SK-N-MC (cell line): ENCODE data around the gene ELMO1.

Experiments
- DNase-seq: peaks from one replicate; pipeline ENCODE4 v3.0.0-alpha.2; 2011; ENCODE audit warnings: low read depth, low spot score
- H3K27ac ChIP-seq: fragments of 200-600 bp; sonication (generic); 2 replicates; pipeline ENCODE4 v1.5.1; 2016; ENCODE audit warnings: mixed run types
- H3K36me3 ChIP-seq: fragments of 200-600 bp; sonication (generic); 2 replicates; pipeline ENCODE4 v1.6.1; 2017; ENCODE audit warnings: antibody characterized with exemption, low read length, mixed read lengths; ENCODE audit not compliant: insufficient read depth
- H3K4me3 ChIP-seq: fragments of 200-600 bp; sonication (generic); 2 replicates; pipeline ENCODE4 v1.5.1; 2016
- H3K9ac ChIP-seq: fragments of 200-600 bp; sonication (generic); 2 replicates; pipeline ENCODE4 v1.8.0; 2017; ENCODE audit warnings: mixed run types, mixed read lengths; ENCODE audit not compliant: insufficient read length
- H3K9me3 ChIP-seq: fragments of 200-600 bp; sonication (generic); 2 replicates; pipeline ENCODE4 v1.6.1; 2017; ENCODE audit warnings: low read depth, mild to moderate bottlenecking, antibody characterized with exemption, low read length, moderate library complexity, mixed read lengths
- EZH2 ChIP-seq: fragments of 200-600 bp; sonication (generic); IDR thresholded peaks from one replicate; pipeline ENCODE4 v1.6.1; 2017; ENCODE audit warnings: antibody characterized with exemption
- FOXP2 ChIP-seq: optimal IDR thresholded peaks from 2 replicates; pipeline ENCODE3; 2011; ENCODE audit warnings: mild to moderate bottlenecking, moderate library complexity; ENCODE audit not compliant: insufficient read depth; ENCODE audit errors: extremely low read length, control extremely low read depth
- POLR2AphosphoS5 ChIP-seq: IDR thresholded peaks from 2 replicates; pipeline ENCODE4 v1.6.1; 2012; ENCODE audit warnings: mild to moderate bottlenecking, low read depth, low read length, borderline replicate concordance

ELMO1 gene

DNA sequence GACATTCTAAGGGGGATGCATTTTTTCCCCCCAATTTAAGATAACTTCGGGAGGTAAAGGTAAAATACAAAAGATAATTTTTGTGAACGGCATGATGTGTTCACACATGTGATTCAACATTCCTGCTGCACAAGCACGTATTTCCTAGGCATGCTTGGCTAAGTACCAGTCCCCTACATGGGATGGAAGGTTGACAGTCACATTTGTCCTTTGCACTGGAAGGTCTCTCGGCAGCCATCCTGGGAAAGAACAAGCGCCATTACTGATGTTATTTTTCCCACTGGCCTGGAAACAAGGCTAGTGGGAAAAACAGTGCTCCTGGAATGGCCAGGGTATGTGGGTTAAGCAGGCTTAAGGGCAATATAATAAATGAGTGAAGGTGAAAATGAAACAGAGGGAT is 448.2 kb downstream of the ELMO1 start:
- Histone ChIP-seq H3K27ac (no peak overlapping the region), H3K36me3 (no peaks in the 10 kb centered on the region), H3K9me3 (no peaks in the 10 kb centered on the region), H3K4me3 (no peak overlapping the region), H3K9ac (no peak overlapping the region)
- no peak for TF ChIP-seq FOXP2
- no peak for TF ChIP-seq POLR2AphosphoS5
- no peak for TF ChIP-seq EZH2
- no peak for DNase-seq

DNA sequence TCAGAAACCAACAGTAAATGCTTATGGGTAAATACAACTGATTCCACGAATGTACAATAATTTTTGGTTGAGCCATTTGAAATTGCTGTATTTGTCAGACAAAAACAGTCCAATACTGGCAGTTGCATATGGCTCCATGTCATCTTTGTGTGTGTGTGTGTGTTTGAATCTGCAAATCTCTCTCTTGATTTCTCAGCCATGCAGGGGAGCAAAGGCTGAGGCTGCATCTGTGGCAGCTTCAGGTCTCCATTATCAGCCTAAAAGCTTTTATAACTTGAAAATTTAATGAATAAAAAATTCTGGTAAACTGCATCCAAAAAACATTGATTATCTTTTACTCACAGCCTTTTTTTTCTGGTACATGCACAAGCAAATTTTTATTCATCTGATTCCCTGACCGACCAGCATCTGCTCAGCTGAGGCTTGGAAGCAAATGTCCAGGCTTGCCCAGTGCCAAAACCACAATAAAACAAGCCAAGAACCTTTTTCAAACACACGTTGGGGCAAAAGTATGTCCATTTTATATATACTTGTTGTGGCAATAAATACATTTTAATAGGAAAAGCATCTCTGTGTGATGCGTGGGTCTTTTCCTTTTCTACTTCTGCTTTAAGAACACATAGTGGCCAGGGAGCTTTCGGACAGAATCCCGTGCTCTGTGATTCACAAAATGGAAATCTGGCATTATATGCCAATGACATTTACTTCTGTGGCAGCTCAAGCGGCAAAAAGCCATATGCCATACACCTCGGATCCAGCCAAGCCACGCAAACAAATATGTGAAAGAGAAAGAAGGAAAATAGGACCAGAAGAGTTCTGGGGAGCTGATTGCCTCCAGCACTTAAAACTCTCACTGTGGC is 448.8 kb downstream of the ELMO1 start:
- H3K9ac ChIP-seq, result no peak overlapping the region
- H3K9me3 ChIP-seq, result no peaks in the 10 kb centered on the region
- no peak for DNase-seq
- H3K4me3 ChIP-seq, result no peak overlapping the region
- no peaks in the 10 kb centered on the region for H3K36me3 ChIP-seq
- TF ChIP-seq EZH2 (no peak), FOXP2 (no peak), POLR2AphosphoS5 (no peak)
- no peak overlapping the region for H3K27ac ChIP-seq

DNA sequence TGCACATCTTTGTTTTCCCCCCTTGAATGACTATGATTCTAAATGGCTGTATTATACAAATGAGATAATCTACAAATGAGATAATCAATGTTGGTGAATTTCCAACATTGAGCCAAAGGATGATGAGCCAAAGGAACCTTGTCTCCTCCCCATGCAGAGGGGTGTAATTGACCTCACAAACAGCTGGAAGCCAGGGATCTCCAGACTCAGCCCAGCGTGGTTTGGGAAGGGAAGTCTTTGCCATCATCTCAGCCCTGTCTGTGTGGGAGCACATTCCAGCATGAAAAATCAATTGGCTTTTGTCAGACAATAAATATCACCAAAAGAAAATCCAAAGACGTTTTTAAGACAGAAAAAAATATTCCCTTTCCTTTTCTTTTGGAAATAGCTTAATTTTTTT is 452.9 kb downstream of the ELMO1 start:
- Histone ChIP-seq H3K27ac (no peak overlapping the region), H3K9me3 (no peaks in the 10 kb centered on the region), H3K9ac (no peak overlapping the region), H3K36me3 (no peaks in the 10 kb centered on the region), H3K4me3 (no peak overlapping the region)
- DNase-seq, result no peak
- TF ChIP-seq POLR2AphosphoS5 (no peak), FOXP2 (no peak)

DNA sequence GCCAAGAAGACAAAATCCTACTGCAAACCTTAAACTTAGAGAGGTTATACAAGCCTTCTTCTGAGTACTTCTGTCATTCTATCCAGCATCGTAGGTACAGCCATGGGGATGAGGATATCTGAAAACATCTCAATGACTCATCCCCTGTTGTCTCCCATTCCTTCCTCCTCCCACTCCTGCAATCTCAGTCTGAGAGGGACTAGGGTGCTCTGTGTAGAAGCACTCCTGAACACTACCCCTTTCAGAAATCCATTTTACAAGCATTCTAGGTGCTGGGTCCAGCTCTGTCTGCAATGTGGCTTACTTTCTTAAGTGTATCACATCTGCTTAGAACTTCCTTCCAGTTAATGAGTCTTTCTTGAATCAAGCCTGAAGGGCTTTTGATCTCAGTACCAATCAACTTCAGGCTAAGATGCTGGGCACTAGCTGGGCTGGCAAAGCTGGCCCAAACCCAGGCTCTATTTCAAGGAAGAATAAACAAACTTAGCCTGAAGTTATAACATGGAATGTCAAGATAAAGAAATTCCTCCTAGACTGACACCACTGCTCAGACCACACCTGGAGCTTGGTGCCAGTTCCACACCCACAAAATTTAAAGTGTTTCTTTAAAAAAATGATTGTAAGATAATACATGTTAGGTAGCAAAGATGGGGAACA is 454.1 kb downstream of the ELMO1 start:
- TF ChIP-seq FOXP2 (no peak), POLR2AphosphoS5 (no peak), EZH2 (no peak)
- Histone ChIP-seq H3K4me3 (no peak overlapping the region), H3K9me3 (no peaks in the 10 kb centered on the region), H3K9ac (no peak overlapping the region), H3K27ac (no peak overlapping the region), H3K36me3 (no peaks in the 10 kb centered on the region)
- no peak for DNase-seq

DNA sequence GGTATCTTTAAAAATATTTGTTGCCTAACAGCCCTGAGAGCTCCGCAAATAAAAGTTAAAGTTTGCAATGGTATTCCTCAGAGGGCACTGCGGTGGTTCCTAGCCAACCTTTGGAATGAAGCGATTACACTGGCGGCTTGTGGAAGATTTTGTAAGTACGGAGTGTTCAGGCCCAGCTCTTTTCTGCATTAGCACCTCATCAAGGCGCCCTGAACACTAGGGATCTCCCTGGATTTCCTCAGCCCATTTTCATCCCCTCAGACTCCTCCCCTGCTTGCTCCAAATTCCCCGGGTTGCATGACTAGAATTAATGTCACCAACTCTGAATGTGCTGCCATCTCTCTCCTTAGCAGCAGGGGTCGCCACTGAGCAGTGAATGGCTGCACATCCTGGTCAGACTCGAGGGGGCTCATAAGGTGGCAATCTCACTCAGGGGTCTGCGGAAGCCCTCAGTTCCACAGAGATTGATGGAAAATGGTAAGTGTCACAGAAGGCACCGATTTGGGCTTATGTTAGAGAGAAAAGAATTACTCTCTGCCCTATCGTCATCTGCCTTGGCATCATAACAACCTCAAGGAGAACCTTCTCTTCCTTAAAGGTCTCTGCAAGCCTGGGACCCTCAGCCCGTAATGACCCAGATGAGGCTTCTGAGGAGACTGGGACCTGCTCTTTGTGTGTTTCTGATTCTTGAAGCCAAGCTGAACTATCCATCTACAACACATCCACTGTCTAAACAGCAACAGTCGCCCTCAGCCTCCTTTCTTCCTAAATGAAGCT is 461.5 kb downstream of the ELMO1 start:
- Histone ChIP-seq H3K9me3 (no peaks in the 10 kb centered on the region), H3K9ac (no peak overlapping the region), H3K36me3 (no peaks in the 10 kb centered on the region), H3K27ac (no peak overlapping the region), H3K4me3 (no peak overlapping the region)
- no peak for DNase-seq
- TF ChIP-seq EZH2, result no peak
- no peak for TF ChIP-seq POLR2AphosphoS5
- no peak for TF ChIP-seq FOXP2

DNA sequence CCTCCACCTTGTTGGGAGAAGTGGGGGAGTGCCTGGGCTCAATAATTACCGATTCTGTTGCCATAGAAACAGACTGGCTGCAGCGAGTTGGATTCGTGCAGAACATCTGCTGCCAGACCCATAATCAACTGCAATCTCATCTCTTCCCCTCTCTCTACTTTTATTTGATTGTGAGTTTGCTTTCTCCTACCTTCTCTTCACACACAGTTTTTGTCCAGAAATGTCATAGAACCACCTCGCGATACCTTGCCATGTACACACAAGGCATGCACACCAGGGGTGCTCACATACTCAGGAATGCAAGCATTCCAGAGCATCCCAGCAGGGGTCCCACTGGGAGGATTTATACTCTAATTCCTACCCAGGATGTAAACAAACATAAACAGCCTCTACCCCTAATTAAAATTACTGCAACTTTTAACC is 462.1 kb downstream of the ELMO1 start:
- no peak overlapping the region for H3K4me3 ChIP-seq
- H3K9me3 ChIP-seq, result no peaks in the 10 kb centered on the region
- no peak for DNase-seq
- H3K9ac ChIP-seq, result no peak overlapping the region
- no peak overlapping the region for H3K27ac ChIP-seq
- TF ChIP-seq EZH2, result no peak
- H3K36me3 ChIP-seq, result no peaks in the 10 kb centered on the region

DNA sequence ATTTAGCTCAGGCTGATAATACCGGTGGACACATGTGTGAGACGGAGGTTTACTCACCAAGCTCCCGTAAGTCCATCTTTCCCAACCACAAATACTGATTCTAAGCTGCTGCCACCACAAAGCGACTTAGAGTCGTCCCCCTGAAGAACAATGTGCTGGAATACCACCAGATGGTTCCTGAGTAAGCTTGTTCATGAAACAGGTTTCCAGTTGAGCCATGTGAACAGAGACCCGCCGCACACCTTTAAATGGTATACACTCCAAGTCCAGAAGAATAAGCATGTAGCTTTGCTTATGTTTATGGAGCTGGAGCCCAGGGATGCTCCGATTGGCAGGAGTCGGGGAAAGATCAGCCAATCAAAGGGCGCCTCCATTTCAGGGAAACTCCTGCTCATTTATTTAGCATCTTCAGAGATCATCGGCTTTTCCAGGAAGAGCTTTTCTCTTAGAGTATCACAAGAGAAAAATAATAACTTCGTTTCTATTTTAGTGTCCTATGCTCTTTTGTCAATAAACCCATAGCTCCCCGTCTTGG is 462.7 kb downstream of the ELMO1 start:
- Histone ChIP-seq H3K36me3 (no peaks in the 10 kb centered on the region), H3K9ac (no peak overlapping the region), H3K4me3 (no peak overlapping the region), H3K9me3 (no peaks in the 10 kb centered on the region), H3K27ac (no peak overlapping the region)
- TF ChIP-seq EZH2 (no peak), POLR2AphosphoS5 (no peak), FOXP2 (no peak)
- no peak for DNase-seq

DNA sequence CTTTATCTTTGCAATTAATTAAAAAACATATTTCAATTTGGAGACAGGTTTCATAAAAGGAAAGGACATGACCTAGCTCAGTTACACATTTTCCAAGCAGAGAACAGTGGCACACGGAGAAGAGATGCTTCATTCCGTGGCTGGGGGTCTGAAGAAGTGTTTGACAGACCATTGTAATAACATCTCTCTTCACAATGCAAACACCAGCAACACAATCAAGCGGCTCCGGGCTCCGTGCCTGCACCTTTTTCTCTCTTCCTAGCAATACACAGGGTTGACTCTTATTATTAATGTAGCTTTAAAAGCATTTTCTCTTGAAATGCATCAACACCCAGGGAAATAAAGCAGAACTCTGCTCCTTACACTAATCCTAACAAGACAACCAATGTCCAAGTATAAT is 463.3 kb downstream of the ELMO1 start:
- TF ChIP-seq EZH2 (no peak), FOXP2 (no peak), POLR2AphosphoS5 (no peak)
- Histone ChIP-seq H3K4me3 (no peak overlapping the region), H3K9me3 (no peaks in the 10 kb centered on the region), H3K27ac (no peak overlapping the region), H3K9ac (no peak overlapping the region), H3K36me3 (no peaks in the 10 kb centered on the region)
- no peak for DNase-seq
